Keratinocyte (primary cell): ENCODE results near the gene AVPR2. TPM values are rescaled to one million over a fixed set of nuclear protein-coding genes. Genes with fewer than 3 reads are reported as not detected.

Experiments used
- DNase-seq: peaks from one replicate; pipeline ENCODE4 v3.0.0-alpha.2; 2011; ENCODE audit warnings: low read depth, missing footprints, low spot score
- FAIRE-seq: peaks from 2 replicates; lab custom pipeline; 2011; peaks lifted over from hg19 to GRCh38; lab: Jason Lieb, UNC
- H2AFZ ChIP-seq: 2 replicates; pipeline ENCODE4 v1.6.0; 2012; ENCODE audit warnings: low read length, control low read depth, inconsistent platforms; ENCODE audit not compliant: control insufficient read depth
- H3K27ac ChIP-seq: 2 replicates; pipeline ENCODE4 v1.5.1; 2011; ENCODE audit warnings: low read length; ENCODE audit not compliant: control insufficient read depth, insufficient read depth
- H3K27me3 ChIP-seq: 3 replicates; pipeline ENCODE4 v1.6.0; 2011; ENCODE audit warnings: low read length; ENCODE audit not compliant: control insufficient read depth, insufficient read depth; ENCODE audit errors: extremely low read depth
- H3K36me3 ChIP-seq, 2 experiments: 2 replicates in 1 of 2; 3 replicates in 1 of 2; pipeline ENCODE4 v1.5.1; 2011; ENCODE audit warnings: low read length in 2 of 2, mild to moderate bottlenecking in 1 of 2; ENCODE audit not compliant: control insufficient read depth in 2 of 2, insufficient read depth in 2 of 2; ENCODE audit errors: extremely low read depth in 1 of 2
- H3K4me1 ChIP-seq: 3 replicates; pipeline ENCODE4 v1.5.1; 2011; ENCODE audit warnings: low read length; ENCODE audit not compliant: control insufficient read depth, insufficient read depth; ENCODE audit errors: extremely low read depth
- H3K4me2 ChIP-seq: 3 replicates; pipeline ENCODE4 v1.6.0; 2011; ENCODE audit warnings: low read depth, low read length; ENCODE audit not compliant: control insufficient read depth, insufficient read depth; ENCODE audit errors: extremely low read depth
- H3K4me3 ChIP-seq, 3 experiments: fragments of 200-600 bp in 1 of 3; sonication (generic) in 1 of 3; 2 replicates in 2 of 3; 3 replicates in 1 of 3; pipeline ENCODE4 v1.5.1; 2011 to 2016; ENCODE audit warnings: low read length in 3 of 3, mild to moderate bottlenecking in 3 of 3, control low read depth in 2 of 3, inconsistent platforms in 1 of 3, low read depth in 1 of 3, mixed read lengths in 1 of 3, mixed run types in 1 of 3, moderate library complexity in 1 of 3; ENCODE audit not compliant: control insufficient read depth in 2 of 3, insufficient read depth in 2 of 3; ENCODE audit errors: extremely low read depth in 1 of 3
- H3K79me2 ChIP-seq: 2 replicates; pipeline ENCODE4 v1.6.0; 2012; ENCODE audit warnings: low read length; ENCODE audit not compliant: control insufficient read depth, insufficient read depth
- H3K9ac ChIP-seq: 3 replicates; pipeline ENCODE4 v1.6.0; 2011; ENCODE audit warnings: low read length; ENCODE audit not compliant: control insufficient read depth, insufficient read depth; ENCODE audit errors: extremely low read depth
- H3K9me1 ChIP-seq: 3 replicates; pipeline ENCODE4 v1.6.0; 2011; ENCODE audit warnings: low read length; ENCODE audit not compliant: control insufficient read depth, insufficient read depth; ENCODE audit errors: extremely low read depth
- H3K9me3 ChIP-seq: 2 replicates; pipeline ENCODE4 v1.5.1; 2012; ENCODE audit warnings: low read depth, low read length; ENCODE audit not compliant: control insufficient read depth
- H4K20me1 ChIP-seq: 3 replicates; pipeline ENCODE4 v1.6.0; 2011; ENCODE audit warnings: low read length; ENCODE audit not compliant: control insufficient read depth, insufficient read depth; ENCODE audit errors: extremely low read depth
- EZH2 ChIP-seq: IDR thresholded peaks from one replicate; pipeline ENCODE4 v1.6.1; 2012; ENCODE audit warnings: inconsistent platforms, mild to moderate bottlenecking, low read length, moderate library complexity
- dilution Hi-C: fragments of 300-500 bp; cut with MboI; formaldehyde crosslinking; loops from one replicate; pipeline ENCODE4 v1.7.0; 2020; ENCODE audit warnings: low sequenced_read_pairs; ENCODE audit not compliant: extremely low pct_ligation_motif_present
- polyA plus RNA-seq, 5 experiments: library from polyadenylated mRNA; depleted of rRNA in 3 of 5; stranded (reverse) in 3 of 5; stranded (forward) in 1 of 5; unstranded in 1 of 5; fragments of >200 nt; gene quantifications; 1 replicate in 1 of 5; 2 replicates in 3 of 5; 3 replicates in 1 of 5; pipeline versions ENCODE4 v1.2.1 to v1.2.3, GENCODE V29; 2011 to 2012; ENCODE audit warnings: missing spikeins in 2 of 5, low read depth in 1 of 5, low replicate concordance in 1 of 5
- TF ChIP-seq, protein P1 (sequence below), 3 experiments: IDR thresholded peaks in 1 of 3; conservative IDR thresholded peaks in 1 of 3; optimal IDR thresholded peaks in 1 of 3; 2 replicates in 2 of 3; 3 replicates in 1 of 3; pipeline versions ENCODE3 to v1.5.1; 2011; ENCODE audit warnings: low read length in 3 of 3, mild to moderate bottlenecking in 3 of 3, moderate library complexity in 2 of 3, control low read depth in 1 of 3, inconsistent platforms in 1 of 3; ENCODE audit not compliant: insufficient read depth in 2 of 3; ENCODE audit errors: extremely low read depth in 1 of 3

Gene AVPR2
- polyA plus RNA-seq, 1 donor (not counting 4 experiments of a cell fraction or from before 2014, with no cell fraction given), result not detected

DNA sequence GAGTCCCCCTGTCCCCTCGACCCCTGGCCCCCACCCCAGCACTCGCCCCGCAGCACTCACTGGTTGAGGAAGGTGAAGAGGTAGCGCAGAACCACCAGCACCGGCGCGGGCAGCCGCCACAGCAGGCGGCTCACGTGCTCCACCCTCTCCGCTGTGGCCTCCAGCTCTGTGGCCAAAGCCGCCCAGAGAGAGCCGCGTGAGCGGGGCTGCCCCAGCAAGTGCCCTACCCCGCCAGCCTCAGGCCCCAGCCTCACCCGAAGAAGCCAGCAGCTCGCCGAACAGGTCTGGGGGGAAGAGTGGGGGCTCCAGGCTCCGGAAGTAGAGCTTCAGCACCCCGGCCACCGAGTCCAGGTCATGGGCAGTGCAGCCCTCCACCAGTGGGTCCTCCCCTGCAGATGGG, 6.0 kb downstream of the AVPR2 start:
- dilution Hi-C loops, result no loop called here
- H3K27ac ChIP-seq, result no peak overlapping the region
- no peaks in the 10 kb centered on the region for H3K36me3 ChIP-seq
- H3K4me1 ChIP-seq, result no peaks in the 10 kb centered on the region
- DNase-seq (no peak), FAIRE-seq (no peak)
- H2AFZ ChIP-seq, result no peak overlapping the region
- no peaks in the 10 kb centered on the region for H3K9me1 ChIP-seq
- H4K20me1 ChIP-seq, result no peaks in the 10 kb centered on the region
- H3K27me3 ChIP-seq, result no peaks in the 10 kb centered on the region
- TF ChIP-seq, protein P1, sequence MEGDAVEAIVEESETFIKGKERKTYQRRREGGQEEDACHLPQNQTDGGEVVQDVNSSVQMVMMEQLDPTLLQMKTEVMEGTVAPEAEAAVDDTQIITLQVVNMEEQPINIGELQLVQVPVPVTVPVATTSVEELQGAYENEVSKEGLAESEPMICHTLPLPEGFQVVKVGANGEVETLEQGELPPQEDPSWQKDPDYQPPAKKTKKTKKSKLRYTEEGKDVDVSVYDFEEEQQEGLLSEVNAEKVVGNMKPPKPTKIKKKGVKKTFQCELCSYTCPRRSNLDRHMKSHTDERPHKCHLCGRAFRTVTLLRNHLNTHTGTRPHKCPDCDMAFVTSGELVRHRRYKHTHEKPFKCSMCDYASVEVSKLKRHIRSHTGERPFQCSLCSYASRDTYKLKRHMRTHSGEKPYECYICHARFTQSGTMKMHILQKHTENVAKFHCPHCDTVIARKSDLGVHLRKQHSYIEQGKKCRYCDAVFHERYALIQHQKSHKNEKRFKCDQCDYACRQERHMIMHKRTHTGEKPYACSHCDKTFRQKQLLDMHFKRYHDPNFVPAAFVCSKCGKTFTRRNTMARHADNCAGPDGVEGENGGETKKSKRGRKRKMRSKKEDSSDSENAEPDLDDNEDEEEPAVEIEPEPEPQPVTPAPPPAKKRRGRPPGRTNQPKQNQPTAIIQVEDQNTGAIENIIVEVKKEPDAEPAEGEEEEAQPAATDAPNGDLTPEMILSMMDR (optimal IDR thresholded peaks at IDR 0.05 in 1 of 3, IDR thresholded peaks at IDR 0.05 in 1 of 3, conservative IDR thresholded peaks at IDR 0.05 in 1 of 3; ENCODE audit: extremely low read depth in 1 of 3, insufficient read depth in 2 of 3, low read length in 3 of 3), result no peak
- no peak for TF ChIP-seq EZH2
- no peak overlapping the region for H3K4me2 ChIP-seq
- H3K79me2 ChIP-seq, result no peaks in the 10 kb centered on the region
- H3K4me3 ChIP-seq, result no peak overlapping the region
- H3K9me3 ChIP-seq, result no peaks in the 10 kb centered on the region
- H3K9ac ChIP-seq, result no peak overlapping the region

DNA sequence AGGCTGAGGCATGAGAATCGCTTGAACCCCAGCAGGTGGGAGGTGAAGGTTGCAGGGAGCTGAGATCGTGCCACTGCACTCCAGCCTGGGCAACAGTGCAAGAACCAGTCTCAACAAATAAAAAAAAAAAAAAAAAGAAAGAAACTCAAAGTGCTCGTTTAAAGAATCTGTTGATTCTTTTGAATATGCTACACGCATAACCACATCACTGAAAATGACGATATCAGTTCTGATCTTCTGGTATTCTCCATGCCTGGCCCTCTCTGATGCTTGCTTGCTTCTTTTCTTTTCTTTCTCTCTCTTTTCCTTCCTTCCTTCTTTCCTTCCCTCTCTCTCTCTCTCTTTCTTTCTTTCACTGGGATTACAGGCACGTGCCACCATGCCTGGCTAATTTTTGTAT, 7.3 kb downstream of the AVPR2 start:
- dilution Hi-C loops, result no loop called here
- Histone ChIP-seq H3K27me3 (no peaks in the 10 kb centered on the region), H3K9me1 (no peaks in the 10 kb centered on the region), H3K4me3 (no peak overlapping the region), H3K9me3 (no peaks in the 10 kb centered on the region), H3K79me2 (no peaks in the 10 kb centered on the region), H2AFZ (no peak overlapping the region), H4K20me1 (no peaks in the 10 kb centered on the region), H3K36me3 (no peaks in the 10 kb centered on the region), H3K4me1 (no peaks in the 10 kb centered on the region), H3K9ac (no peak overlapping the region), H3K27ac (no peak overlapping the region), H3K4me2 (no peak overlapping the region)
- no peak for DNase-seq
- TF ChIP-seq EZH2, result no peak
- TF ChIP-seq, protein P1 (optimal IDR thresholded peaks at IDR 0.05 in 1 of 3, IDR thresholded peaks at IDR 0.05 in 1 of 3, conservative IDR thresholded peaks at IDR 0.05 in 1 of 3; ENCODE audit: extremely low read depth in 1 of 3, insufficient read depth in 2 of 3, low read length in 3 of 3), result no peak
- no peak for FAIRE-seq
